Left lung (tissue), 10 donors: ENCODE results near the gene TUBB4B. TPM values are rescaled to one million over a fixed set of nuclear protein-coding genes. Genes with fewer than 3 reads are reported as not detected.

Experiments
- ATAC-seq: fragments of 200-7000 bp; cut with Tn5 transposase; one replicate; pipeline ENCODE4 v1.9.1; 2020; ENCODE audit warnings: moderate library complexity
- DNase-seq, 4 donors: peaks; one replicate each; pipeline ENCODE4 v3.0.0-alpha.2; 2013 to 2020
- H3K27ac ChIP-seq, 2 donors: fragments of 200-600 bp; sonication (generic) in 1 of 2; one replicate each; pipeline versions ENCODE4 v1.5.0 to v1.8.0; 2020 to 2021
- H3K27me3 ChIP-seq, 2 donors: fragments of 200-600 bp; sonication (generic) in 1 of 2; one replicate each; pipeline versions ENCODE4 v1.5.0 to v1.8.0; 2020 to 2021
- H3K36me3 ChIP-seq, 2 donors: fragments of 200-600 bp; sonication (generic) in 1 of 2; one replicate each; pipeline versions ENCODE4 v1.5.0 to v1.8.0; 2020 to 2021
- H3K4me1 ChIP-seq, 2 donors: fragments of 200-600 bp; one replicate each; pipeline ENCODE4 v1.8.0; 2021
- H3K4me3 ChIP-seq, 2 donors: fragments of 200-600 bp; sonication (generic) in 1 of 2; one replicate each; pipeline versions ENCODE4 v1.5.0 to v1.8.0; 2020 to 2021; ENCODE audit warnings: mild to moderate bottlenecking in 1 of 2
- H3K9me3 ChIP-seq, 2 donors: fragments of 200-600 bp; sonication (generic) in 1 of 2; one replicate each; pipeline versions ENCODE4 v1.5.0 to v1.8.0; 2020 to 2021
- intact Hi-C, 2 donors: fragments of 100-400 bp; cut with DNase I; formaldehyde crosslinking; loops; one replicate each; pipeline versions ENCODE4 v1.11.2 to v1.14.2; 2022
- polyA plus RNA-seq, 6 donors: library from polyadenylated mRNA; unstranded; fragments of 120-200 nt; gene quantifications; one replicate each; pipeline ENCODE4 v1.2.1, GENCODE V29; 2013; ENCODE audit not compliant: insufficient read length in 6 of 6
- total RNA-seq, 2 donors: library from RNA; stranded (reverse); fragmentation: NEBNext Ultra II Directional; extraction: Animal tissue kit (Norgen Biotek cat#: 25700); gene quantifications; one replicate each; pipeline ENCODE4 v1.2.1, GENCODE V29; 2021
- TF ChIP-seq, protein P1 (sequence below), 2 donors: fragments of 200-600 bp; sonication (generic) in 1 of 2; IDR thresholded peaks; one replicate each; pipeline versions ENCODE4 v1.5.0 to v1.8.0; 2021; ENCODE audit warnings: antibody characterized with exemption in 2 of 2
- donor health status: DM: no; HTN: yes; CAD: no.
- donor health status: DM: no; HTN: no; CAD: no.

Gene TUBB4B
- total and polyA plus RNA-seq, 8 donors, result 196 to 337 (median 248) TPM

DNA sequence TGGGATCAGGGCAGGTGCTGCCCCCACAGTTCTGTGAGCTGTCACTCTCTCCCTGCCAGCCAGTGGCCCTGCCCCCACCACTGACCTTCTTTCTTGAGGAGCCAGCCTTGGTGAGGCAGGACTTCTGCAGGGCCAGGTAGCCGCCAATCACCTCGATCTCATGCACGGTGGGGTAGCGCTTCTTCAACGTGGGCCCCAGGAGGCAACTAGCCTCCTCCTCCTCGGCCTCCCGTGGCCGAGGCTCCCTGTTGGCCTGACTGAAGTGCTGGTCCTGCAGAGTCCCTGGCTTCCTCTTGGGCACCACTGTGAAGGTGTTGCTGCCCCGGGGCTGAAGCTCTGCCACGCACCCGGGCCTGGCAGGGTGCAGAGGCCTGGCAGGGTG is 42.2 kb upstream of the TUBB4B start:
- H3K4me1 ChIP-seq, result peaks cover 15 to 68% of the 10 kb centered on the region in 2 donors
- intact Hi-C loops, result no loop called here
- ATAC-seq, result peak; percentile 5
- H3K9me3 ChIP-seq, result no peaks in the 10 kb centered on the region
- no peaks in the 10 kb centered on the region for H3K36me3 ChIP-seq
- peak overlapping the region; percentile 41 to 55 for H3K4me3 ChIP-seq
- peaks cover 0 to 5% of the 10 kb centered on the region in 2 donors for H3K27me3 ChIP-seq
- DNase-seq, result no peak
- TF ChIP-seq, protein P1, sequence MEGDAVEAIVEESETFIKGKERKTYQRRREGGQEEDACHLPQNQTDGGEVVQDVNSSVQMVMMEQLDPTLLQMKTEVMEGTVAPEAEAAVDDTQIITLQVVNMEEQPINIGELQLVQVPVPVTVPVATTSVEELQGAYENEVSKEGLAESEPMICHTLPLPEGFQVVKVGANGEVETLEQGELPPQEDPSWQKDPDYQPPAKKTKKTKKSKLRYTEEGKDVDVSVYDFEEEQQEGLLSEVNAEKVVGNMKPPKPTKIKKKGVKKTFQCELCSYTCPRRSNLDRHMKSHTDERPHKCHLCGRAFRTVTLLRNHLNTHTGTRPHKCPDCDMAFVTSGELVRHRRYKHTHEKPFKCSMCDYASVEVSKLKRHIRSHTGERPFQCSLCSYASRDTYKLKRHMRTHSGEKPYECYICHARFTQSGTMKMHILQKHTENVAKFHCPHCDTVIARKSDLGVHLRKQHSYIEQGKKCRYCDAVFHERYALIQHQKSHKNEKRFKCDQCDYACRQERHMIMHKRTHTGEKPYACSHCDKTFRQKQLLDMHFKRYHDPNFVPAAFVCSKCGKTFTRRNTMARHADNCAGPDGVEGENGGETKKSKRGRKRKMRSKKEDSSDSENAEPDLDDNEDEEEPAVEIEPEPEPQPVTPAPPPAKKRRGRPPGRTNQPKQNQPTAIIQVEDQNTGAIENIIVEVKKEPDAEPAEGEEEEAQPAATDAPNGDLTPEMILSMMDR (IDR thresholded peaks at IDR 0.05), result no peak
- H3K27ac ChIP-seq, result peak overlapping the region; percentile 31 to 58

DNA sequence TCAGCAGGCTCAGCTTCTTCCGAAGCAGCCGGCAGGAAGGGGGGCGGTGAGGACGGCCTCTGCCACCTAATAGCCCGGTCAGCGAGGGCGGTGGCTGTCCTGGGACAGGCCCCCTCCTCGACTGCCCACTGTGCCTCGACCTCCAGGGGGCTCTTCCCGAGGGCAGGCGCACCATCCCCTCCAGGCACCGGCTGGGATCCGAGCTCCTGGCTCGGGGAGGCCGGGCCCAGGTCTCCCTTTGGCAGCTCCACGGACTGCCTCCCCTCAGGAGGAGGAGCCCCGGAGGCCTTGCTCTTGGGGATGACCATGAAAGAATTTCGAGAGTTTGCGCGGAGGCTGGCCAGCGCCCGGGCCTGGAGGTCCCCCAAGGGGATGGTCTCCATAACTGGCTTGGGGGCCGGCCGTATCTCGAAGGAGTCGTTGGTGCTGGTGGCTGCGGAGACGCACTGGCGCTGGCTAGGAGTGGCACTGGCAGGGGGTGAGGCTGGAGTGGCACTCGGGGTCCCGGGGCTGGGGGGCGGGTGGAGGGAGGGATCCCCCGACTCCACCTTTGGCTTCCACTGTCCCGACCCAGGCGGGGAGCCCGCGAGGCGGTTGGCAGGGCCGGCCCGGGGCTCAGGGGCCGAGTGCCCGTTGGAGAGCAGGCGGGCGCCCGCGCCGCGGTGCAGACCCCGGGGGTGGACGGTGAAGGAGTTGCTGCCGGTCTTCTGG is 41.5 kb upstream of the TUBB4B start:
- Histone ChIP-seq H3K27me3 (peaks cover 0 to 5% of the 10 kb centered on the region in 2 donors), H3K27ac (peak overlapping the region in 1 of 2 donors; percentile 31), H3K4me3 (peak overlapping the region; percentile 41 to 55), H3K9me3 (no peaks in the 10 kb centered on the region), H3K36me3 (no peaks in the 10 kb centered on the region), H3K4me1 (peaks cover 21 to 75% of the 10 kb centered on the region in 2 donors)
- ATAC-seq (no peak), DNase-seq (no peak)
- TF ChIP-seq, protein P1 (IDR thresholded peaks at IDR 0.05), result no peak
- intact Hi-C loops, result no loop called here

DNA sequence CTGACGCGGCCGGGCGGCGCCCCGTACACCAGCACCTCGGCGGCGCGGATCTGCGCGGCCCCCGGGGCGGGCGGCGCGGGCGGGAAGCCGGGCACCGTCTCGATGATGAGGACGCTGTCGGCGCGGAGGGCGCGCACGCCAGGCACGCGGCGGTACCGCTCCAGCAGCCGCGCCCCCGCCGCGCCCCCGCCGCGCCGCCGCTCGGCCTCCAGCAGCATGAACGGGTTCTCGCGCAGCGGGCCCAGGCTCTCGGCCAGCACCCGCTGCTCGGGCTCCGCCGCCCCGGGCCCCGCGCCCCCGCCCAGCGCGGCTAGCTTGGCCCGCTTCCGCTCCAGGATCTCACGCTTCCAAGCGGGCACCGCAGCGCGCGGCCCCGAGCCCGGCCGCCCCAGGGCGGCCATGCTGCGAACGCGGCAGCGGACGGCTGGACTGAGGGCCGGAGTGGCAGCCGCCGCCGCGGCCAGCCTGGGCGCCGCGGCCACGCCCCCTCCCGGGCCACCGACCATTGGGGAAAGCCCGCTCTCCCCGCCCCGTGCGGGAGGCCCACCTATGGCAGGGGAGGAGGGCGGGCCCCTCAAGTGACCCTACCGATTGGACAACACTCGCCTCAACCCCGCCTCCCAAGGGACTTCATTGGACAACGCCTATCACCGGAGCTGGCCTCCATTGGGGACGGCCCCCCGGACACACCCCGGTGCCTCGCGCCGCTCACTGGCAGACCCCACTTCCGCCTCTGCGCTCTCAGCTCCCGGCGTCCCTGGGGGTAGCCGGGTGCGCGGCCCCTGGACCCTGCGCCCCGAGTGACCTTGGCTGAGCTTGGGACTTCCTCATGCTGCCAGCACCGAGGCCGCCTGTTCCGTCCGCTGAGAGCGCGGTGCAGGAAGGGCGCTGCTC is 40.5 kb upstream of the TUBB4B start, which contains the start of gene TPRN:
TSS of gene TPRN (minus strand) at position 431 of the 894 bp plus-strand sequence. CDS start at position 401, 30 bp downstream.
- Histone ChIP-seq H3K4me1 (peaks cover 25 to 74% of the 10 kb centered on the region in 2 donors), H3K36me3 (no peaks in the 10 kb centered on the region), H3K27ac (peak within 1 kb of the TSS; percentile 82 to 92), H3K27me3 (peaks cover 0 to 5% of the 10 kb centered on the region in 2 donors), H3K4me3 (peak within 1 kb of the TSS; percentile 55 to 74), H3K9me3 (no peaks in the 10 kb centered on the region)
- intact Hi-C loops, result no loop called here
- peak; percentile 97 to 99 (median 98) for DNase-seq
- TF ChIP-seq, protein P1 (IDR thresholded peaks at IDR 0.05), result no peak
- peak; percentile 95 for ATAC-seq

DNA sequence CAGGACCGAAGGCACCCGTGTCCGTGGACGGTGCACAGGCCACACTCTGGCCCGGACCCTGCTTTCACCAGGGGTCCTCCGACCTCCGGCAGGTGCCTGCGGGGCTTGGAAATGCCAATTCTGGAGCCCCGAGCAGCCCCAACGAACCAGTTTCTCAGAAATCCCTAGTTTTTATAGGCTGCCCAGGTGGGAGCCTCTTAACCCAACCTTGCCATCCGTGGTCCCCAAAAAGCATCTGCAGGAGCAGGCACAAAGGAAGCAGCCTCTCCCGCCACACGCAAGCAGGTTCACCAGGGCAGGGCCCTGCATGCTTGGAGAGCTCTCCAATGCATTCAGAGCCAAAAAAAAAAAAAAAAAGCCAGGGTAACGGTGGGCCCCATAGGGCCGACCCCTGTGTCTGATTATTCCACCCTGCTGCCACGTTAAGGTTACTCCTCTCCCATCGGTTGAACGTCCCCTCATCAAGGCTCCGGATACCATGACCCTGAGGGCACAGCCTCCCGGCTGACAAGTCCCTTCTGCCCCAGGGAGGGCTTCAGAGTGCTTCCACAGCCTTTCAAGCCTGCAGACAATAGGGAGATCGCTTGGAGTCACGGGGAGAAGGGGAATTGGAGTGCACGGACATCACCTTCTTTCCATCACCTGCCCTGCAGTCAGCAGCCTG is 39.8 kb upstream of the TUBB4B start:
- no peaks in the 10 kb centered on the region for H3K36me3 ChIP-seq
- H3K9me3 ChIP-seq, result no peaks in the 10 kb centered on the region
- TF ChIP-seq, protein P1 (IDR thresholded peaks at IDR 0.05), result no peak
- peaks cover 0 to 5% of the 10 kb centered on the region in 2 donors for H3K27me3 ChIP-seq
- peak overlapping the region; percentile 55 to 74 for H3K4me3 ChIP-seq
- ATAC-seq, result no peak
- intact Hi-C loops, result no loop called here
- no peak for DNase-seq
- peaks cover 30 to 80% of the 10 kb centered on the region in 2 donors for H3K4me1 ChIP-seq
- H3K27ac ChIP-seq, result peak overlapping the region; percentile 82 to 92
